Mucosa of gallbladder (tissue), 1 donor: ENCODE data around the gene RBPJL. TPM values are rescaled to one million over a fixed set of nuclear protein-coding genes. Genes with fewer than 3 reads are reported as not detected.
A peak's percentile ranks its signal among the peaks of the same experiment; 100 is the strongest.

Source experiments
- DNase-seq: peaks from one replicate; pipeline ENCODE4 v3.0.0-alpha.2; 2020; ENCODE audit warnings: low spot score
- total RNA-seq: library from RNA; stranded (reverse); gene quantifications from one replicate; pipeline ENCODE4 v1.2.1, GENCODE V29; 2021
- donor health status: DM: no; HTN: no; CAD: no.

RBPJL gene
- total RNA-seq: 0.26 TPM

- no peak for DNase-seq
Measured at GRCh38 chr20:45306431-45306982, at the start of gene RBPJL. TSS of gene RBPJL (plus strand) at chr20:45306840. CDS start at chr20:45306923, 83 bp downstream.

GRCh38 chr20:45257161-45257560 is 49.5 kb upstream of the RBPJL start:
- no peak for DNase-seq

- no peak for DNase-seq
Measured at GRCh38 chr20:45257711-45258110, 48.9 kb upstream of the RBPJL start.

- no peak for DNase-seq
Measured at GRCh38 chr20:45258259-45258658, 48.4 kb upstream of the RBPJL start.

- no peak for DNase-seq
Measured at GRCh38 chr20:45258664-45259063, 48.0 kb upstream of the RBPJL start.

- no peak for DNase-seq
Measured at GRCh38 chr20:45263556-45264266, 42.9 kb upstream of the RBPJL start.

- no peak for DNase-seq
Measured at GRCh38 chr20:45266977-45267376, 39.7 kb upstream of the RBPJL start.

- DNase-seq: no peak
Measured at GRCh38 chr20:45268531-45268930, 38.1 kb upstream of the RBPJL start.

GRCh38 chr20:45269056-45269455 is 37.6 kb upstream of the RBPJL start:
- no peak for DNase-seq

- no peak for DNase-seq
Measured at GRCh38 chr20:45269754-45270270, 36.8 kb upstream of the RBPJL start.

- no peak for DNase-seq
Measured at GRCh38 chr20:45275338-45275737, 31.3 kb upstream of the RBPJL start.

- DNase-seq: no peak
Measured at GRCh38 chr20:45279992-45280391, 26.6 kb upstream of the RBPJL start.

GRCh38 chr20:45282700-45283550 is 23.7 kb upstream of the RBPJL start:
- no peak for DNase-seq

GRCh38 chr20:45283551-45284057 is 23.0 kb upstream of the RBPJL start:
- no peak for DNase-seq

- no peak for DNase-seq
Measured at GRCh38 chr20:45288376-45288775, 18.3 kb upstream of the RBPJL start.

GRCh38 chr20:45288860-45289259 is 17.8 kb upstream of the RBPJL start:
- no peak for DNase-seq

GRCh38 chr20:45289942-45290676 is 16.5 kb upstream of the RBPJL start:
- DNase-seq: no peak

- DNase-seq: peak; percentile 86
Measured at GRCh38 chr20:45290677-45291355, 15.8 kb upstream of the RBPJL start.

- DNase-seq: no peak
Measured at GRCh38 chr20:45291526-45291925, 15.1 kb upstream of the RBPJL start.

- DNase-seq: no peak
Measured at GRCh38 chr20:45292343-45292742, 14.3 kb upstream of the RBPJL start.
